ENCODE data around the gene ARL6.

DNA sequence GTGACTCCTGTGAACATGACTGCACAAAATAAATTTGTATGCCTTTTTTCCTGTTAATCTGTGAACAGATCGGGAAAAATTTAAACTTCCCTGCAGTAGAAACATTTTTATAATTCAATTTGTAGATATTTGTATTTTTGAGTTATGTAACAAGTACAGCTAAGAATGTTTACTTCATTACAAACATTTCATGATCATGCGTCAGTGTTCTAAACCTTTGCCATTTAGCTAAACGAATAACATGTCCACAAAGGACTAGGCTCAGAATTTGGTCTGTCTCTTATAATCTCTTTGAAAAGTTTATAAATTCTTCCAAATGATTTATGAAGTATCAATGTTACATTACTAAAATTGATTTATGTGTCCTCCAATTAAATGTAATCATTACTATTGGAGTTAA is 39.9 kb downstream of the ARL6 start:
- TF ChIP-seq, protein P1, sequence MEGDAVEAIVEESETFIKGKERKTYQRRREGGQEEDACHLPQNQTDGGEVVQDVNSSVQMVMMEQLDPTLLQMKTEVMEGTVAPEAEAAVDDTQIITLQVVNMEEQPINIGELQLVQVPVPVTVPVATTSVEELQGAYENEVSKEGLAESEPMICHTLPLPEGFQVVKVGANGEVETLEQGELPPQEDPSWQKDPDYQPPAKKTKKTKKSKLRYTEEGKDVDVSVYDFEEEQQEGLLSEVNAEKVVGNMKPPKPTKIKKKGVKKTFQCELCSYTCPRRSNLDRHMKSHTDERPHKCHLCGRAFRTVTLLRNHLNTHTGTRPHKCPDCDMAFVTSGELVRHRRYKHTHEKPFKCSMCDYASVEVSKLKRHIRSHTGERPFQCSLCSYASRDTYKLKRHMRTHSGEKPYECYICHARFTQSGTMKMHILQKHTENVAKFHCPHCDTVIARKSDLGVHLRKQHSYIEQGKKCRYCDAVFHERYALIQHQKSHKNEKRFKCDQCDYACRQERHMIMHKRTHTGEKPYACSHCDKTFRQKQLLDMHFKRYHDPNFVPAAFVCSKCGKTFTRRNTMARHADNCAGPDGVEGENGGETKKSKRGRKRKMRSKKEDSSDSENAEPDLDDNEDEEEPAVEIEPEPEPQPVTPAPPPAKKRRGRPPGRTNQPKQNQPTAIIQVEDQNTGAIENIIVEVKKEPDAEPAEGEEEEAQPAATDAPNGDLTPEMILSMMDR (IDR thresholded peaks at IDR 0.05 in 4 of 5, conservative IDR thresholded peaks at IDR 0.05 in 1 of 5): no peak
- TF ChIP-seq POLR2A (IDR thresholded peaks at IDR 0.05): no peak

All from gastrocnemius medialis (tissue), 4 donors.